Immature natural killer cell (primary cell): ENCODE results near the gene TRIM33. TPM values are rescaled to one million over a fixed set of nuclear protein-coding genes. Genes with fewer than 3 reads are reported as not detected.

Source experiments
- DNase-seq, 3 donors: peaks; one replicate each; pipeline ENCODE4 v3.0.0; 2022; ENCODE audit warnings: mixed read lengths in 1 of 3
- H3K27ac Mint-ChIP-seq, 6 donors: one replicate each; pipeline ENCODE4 v1.8.0; 2020; ENCODE audit warnings: mixed read lengths in 6 of 6, mild to moderate bottlenecking in 5 of 6, inconsistent platforms in 4 of 6, moderate library complexity in 3 of 6
- H3K27me3 Mint-ChIP-seq, 3 donors: one replicate each; pipeline ENCODE4 v1.8.0; 2020 to 2021; ENCODE audit warnings: low read depth in 3 of 3, mild to moderate bottlenecking in 3 of 3, mixed read lengths in 3 of 3, moderate library complexity in 3 of 3, inconsistent platforms in 1 of 3
- H3K36me3 Mint-ChIP-seq, 3 donors: one replicate each; pipeline ENCODE4 v1.8.0; 2020; ENCODE audit warnings: mixed read lengths in 3 of 3, inconsistent platforms in 2 of 3, mild to moderate bottlenecking in 2 of 3
- H3K4me1 Mint-ChIP-seq, 2 donors: one replicate each; pipeline ENCODE4 v1.8.0; 2020; ENCODE audit warnings: inconsistent platforms in 2 of 2, mild to moderate bottlenecking in 2 of 2, mixed read lengths in 2 of 2, moderate library complexity in 1 of 2
- H3K4me3 Mint-ChIP-seq, 5 donors: one replicate each; pipeline ENCODE4 v1.8.0; 2020; ENCODE audit warnings: mild to moderate bottlenecking in 5 of 5, mixed read lengths in 5 of 5, inconsistent platforms in 3 of 5, moderate library complexity in 3 of 5
- H3K9me3 Mint-ChIP-seq, 6 donors: one replicate each; pipeline ENCODE4 v1.8.0; 2020; ENCODE audit warnings: mild to moderate bottlenecking in 6 of 6, mixed read lengths in 6 of 6, inconsistent platforms in 4 of 6, moderate library complexity in 3 of 6
- polyA plus RNA-seq, 3 donors: library from polyadenylated mRNA; unstranded; fragments of 300-500 nt; fragmentation: Illumina TruSeq; gene quantifications; one replicate each; pipeline ENCODE4 v1.2.3, GENCODE V29; 2021

TRIM33 gene
- polyA plus RNA-seq, 3 donors from 2014 or later: 17.3 to 43.3 (median 28.0) TPM

- H3K9me3 Mint-ChIP-seq: no peaks in the 10 kb centered on the region
- peaks cover 66 to 94% of the 10 kb centered on the region in 2 donors for H3K4me1 Mint-ChIP-seq
- H3K27me3 Mint-ChIP-seq: no peaks in the 10 kb centered on the region
- DNase-seq: no peak
- peaks cover 4 to 5% (median 4%) of the 10 kb centered on the region in 3 donors for H3K36me3 Mint-ChIP-seq
- H3K4me3 Mint-ChIP-seq: no peak overlapping the region
- peak overlapping the region in 2 of 6 donors; percentile 31 to 82 for H3K27ac Mint-ChIP-seq
These were observed 40.3 kb downstream of the TRIM33 start for GRCh38 chr1:114470681-114471080.

GRCh38 chr1:114468710-114469468 lies 42.1 kb downstream of the TRIM33 start:
- H3K36me3 Mint-ChIP-seq: peaks cover 4 to 5% (median 4%) of the 10 kb centered on the region in 3 donors
- no peak for DNase-seq
- peak overlapping the region in 2 of 5 donors; percentile 38 to 60 for H3K4me3 Mint-ChIP-seq
- no peaks in the 10 kb centered on the region for H3K9me3 Mint-ChIP-seq
- peak overlapping the region; percentile 44 to 89 (median 79) for H3K27ac Mint-ChIP-seq
- peaks cover 64 to 94% of the 10 kb centered on the region in 2 donors for H3K4me1 Mint-ChIP-seq
- H3K27me3 Mint-ChIP-seq: no peaks in the 10 kb centered on the region

GRCh38 chr1:114468047-114468446 lies 43.0 kb downstream of the TRIM33 start:
- H3K4me3 Mint-ChIP-seq: peak overlapping the region; percentile 13 to 60 (median 38)
- H3K27ac Mint-ChIP-seq: peak overlapping the region; percentile 44 to 89 (median 80)
- no peaks in the 10 kb centered on the region for H3K9me3 Mint-ChIP-seq
- no peak for DNase-seq
- peaks cover 58 to 93% of the 10 kb centered on the region in 2 donors for H3K4me1 Mint-ChIP-seq
- no peaks in the 10 kb centered on the region for H3K27me3 Mint-ChIP-seq
- peaks cover 0 to 5% (median 0%) of the 10 kb centered on the region in 3 donors for H3K36me3 Mint-ChIP-seq

- Mint-ChIP-seq H3K27me3 (no peaks in the 10 kb centered on the region), H3K4me1 (peaks cover 55 to 91% of the 10 kb centered on the region in 2 donors), H3K27ac (peak overlapping the region; percentile 42 to 89 (median 73)), H3K4me3 (peak overlapping the region; percentile 22 to 53 (median 34)), H3K9me3 (no peaks in the 10 kb centered on the region), H3K36me3 (peaks cover 0 to 2% (median 0%) of the 10 kb centered on the region in 3 donors)
- DNase-seq: no peak
These were observed 43.5 kb downstream of the TRIM33 start for GRCh38 chr1:114467491-114467890.

GRCh38 chr1:114466334-114467014 lies 44.5 kb downstream of the TRIM33 start:
- Mint-ChIP-seq H3K27me3 (no peaks in the 10 kb centered on the region), H3K4me3 (peak overlapping the region in 2 of 5 donors; percentile 9 to 22), H3K4me1 (peaks cover 51 to 81% of the 10 kb centered on the region in 2 donors), H3K27ac (peak overlapping the region; percentile 30 to 89 (median 66)), H3K9me3 (no peaks in the 10 kb centered on the region), H3K36me3 (no peaks in the 10 kb centered on the region)
- DNase-seq: no peak

GRCh38 chr1:114462963-114463362 lies 48.0 kb downstream of the TRIM33 start:
- Mint-ChIP-seq H3K4me3 (no peak overlapping the region), H3K9me3 (no peaks in the 10 kb centered on the region), H3K27me3 (no peaks in the 10 kb centered on the region), H3K4me1 (peaks cover 48 to 77% of the 10 kb centered on the region in 2 donors), H3K36me3 (peaks cover 0 to 17% (median 17%) of the 10 kb centered on the region in 3 donors), H3K27ac (peak overlapping the region in 1 of 6 donors; percentile 13)
- no peak for DNase-seq

GRCh38 chr1:114462341-114462740 lies 48.7 kb downstream of the TRIM33 start:
- peaks cover 46 to 77% of the 10 kb centered on the region in 2 donors for H3K4me1 Mint-ChIP-seq
- H3K27me3 Mint-ChIP-seq: no peaks in the 10 kb centered on the region
- no peaks in the 10 kb centered on the region for H3K9me3 Mint-ChIP-seq
- H3K4me3 Mint-ChIP-seq: no peak overlapping the region
- DNase-seq: no peak
- peaks cover 0 to 17% (median 17%) of the 10 kb centered on the region in 3 donors for H3K36me3 Mint-ChIP-seq
- H3K27ac Mint-ChIP-seq: peak overlapping the region in 2 of 6 donors; percentile 23 to 56

GRCh38 chr1:114458237-114458777 lies 52.7 kb downstream of the TRIM33 start:
- DNase-seq: no peak
- no peaks in the 10 kb centered on the region for H3K9me3 Mint-ChIP-seq
- H3K27ac Mint-ChIP-seq: peak overlapping the region; percentile 55 to 85 (median 74)
- peaks cover 24 to 62% of the 10 kb centered on the region in 2 donors for H3K4me1 Mint-ChIP-seq
- H3K36me3 Mint-ChIP-seq: peaks cover 0 to 33% (median 23%) of the 10 kb centered on the region in 3 donors
- H3K27me3 Mint-ChIP-seq: no peaks in the 10 kb centered on the region
- H3K4me3 Mint-ChIP-seq: peak overlapping the region in 1 of 5 donors; percentile 29

GRCh38 chr1:114457675-114458236 lies 53.2 kb downstream of the TRIM33 start:
- no peak for DNase-seq
- no peak overlapping the region for H3K4me3 Mint-ChIP-seq
- H3K4me1 Mint-ChIP-seq: peaks cover 24 to 62% of the 10 kb centered on the region in 2 donors
- no peaks in the 10 kb centered on the region for H3K27me3 Mint-ChIP-seq
- peak overlapping the region in 5 of 6 donors; percentile 60 to 85 (median 76) for H3K27ac Mint-ChIP-seq
- peaks cover 0 to 37% (median 23%) of the 10 kb centered on the region in 3 donors for H3K36me3 Mint-ChIP-seq
- no peaks in the 10 kb centered on the region for H3K9me3 Mint-ChIP-seq

GRCh38 chr1:114456586-114456985 lies 54.4 kb downstream of the TRIM33 start:
- H3K27me3 Mint-ChIP-seq: no peaks in the 10 kb centered on the region
- H3K4me3 Mint-ChIP-seq: no peak overlapping the region
- H3K9me3 Mint-ChIP-seq: no peaks in the 10 kb centered on the region

GRCh38 chr1:114455102-114455785 lies 55.8 kb downstream of the TRIM33 start:
- DNase-seq: no peak
- Mint-ChIP-seq H3K9me3 (no peaks in the 10 kb centered on the region), H3K36me3 (peaks cover 5 to 37% (median 17%) of the 10 kb centered on the region in 3 donors), H3K27me3 (no peaks in the 10 kb centered on the region), H3K4me3 (no peak overlapping the region), H3K4me1 (peaks cover 23 to 65% of the 10 kb centered on the region in 2 donors), H3K27ac (peak overlapping the region in 3 of 6 donors; percentile 10 to 53 (median 51))

More at GRCh38 chr1:114456586-114456985, 54.4 kb downstream of the TRIM33 start:
- H3K4me1 Mint-ChIP-seq: peaks cover 24 to 63% of the 10 kb centered on the region in 2 donors
- H3K36me3 Mint-ChIP-seq: peaks cover 0 to 39% (median 23%) of the 10 kb centered on the region in 3 donors
- H3K27ac Mint-ChIP-seq: no peak overlapping the region
- no peak for DNase-seq

GRCh38 chr1:114454539-114454938 lies 56.5 kb downstream of the TRIM33 start:
- no peak for DNase-seq
- H3K4me3 Mint-ChIP-seq: no peak overlapping the region
- H3K4me1 Mint-ChIP-seq: peaks cover 18 to 61% of the 10 kb centered on the region in 2 donors
- H3K27ac Mint-ChIP-seq: peak overlapping the region in 1 of 6 donors; percentile 53
- peaks cover 5 to 30% (median 10%) of the 10 kb centered on the region in 3 donors for H3K36me3 Mint-ChIP-seq
- no peaks in the 10 kb centered on the region for H3K27me3 Mint-ChIP-seq
- H3K9me3 Mint-ChIP-seq: no peaks in the 10 kb centered on the region

- H3K4me1 Mint-ChIP-seq: peaks cover 11 to 53% of the 10 kb centered on the region in 2 donors
- H3K36me3 Mint-ChIP-seq: peaks cover 5 to 25% (median 7%) of the 10 kb centered on the region in 3 donors
- DNase-seq: no peak
- no peak overlapping the region for H3K4me3 Mint-ChIP-seq
- H3K27me3 Mint-ChIP-seq: no peaks in the 10 kb centered on the region
- H3K9me3 Mint-ChIP-seq: no peaks in the 10 kb centered on the region
- H3K27ac Mint-ChIP-seq: peak overlapping the region in 2 of 6 donors; percentile 7 to 79
These were observed 57.6 kb downstream of the TRIM33 start for GRCh38 chr1:114453361-114453784.
